ENCODE data around the gene KRT25.
"Not testable (repeated sequence)": the region's sequence is repeated elsewhere in the genome, so short reads cannot be mapped to it uniquely, and the experiment has no call there.

KRT25 gene

GRCh38 chr17:40760105-40761016 is 5.2 kb upstream of the KRT25 start:
- DNase-seq (ENCODE audit: low read depth, low spot score): no peak

DNA sequence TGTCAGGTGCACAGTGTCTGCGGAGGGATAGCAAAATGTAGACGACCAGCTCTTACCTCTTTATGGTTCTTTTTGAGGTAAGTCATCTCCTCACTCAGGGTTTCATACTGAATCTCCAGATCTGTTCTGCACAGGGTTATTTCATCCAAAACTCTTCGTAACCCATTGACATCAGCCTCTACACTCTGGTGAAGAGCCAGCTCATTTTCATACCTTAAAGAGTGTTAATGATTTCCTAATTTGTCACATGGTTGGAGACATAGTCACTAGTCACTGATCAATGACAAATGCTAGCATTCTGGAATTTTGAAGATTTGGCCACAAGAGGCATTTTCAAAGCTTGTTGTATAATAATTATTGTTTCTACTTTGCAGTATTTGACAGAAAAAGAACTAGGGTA is 1.3 kb downstream of the KRT25 start:
- DNase-seq (ENCODE audit: low read depth, low spot score): no peak

DNA sequence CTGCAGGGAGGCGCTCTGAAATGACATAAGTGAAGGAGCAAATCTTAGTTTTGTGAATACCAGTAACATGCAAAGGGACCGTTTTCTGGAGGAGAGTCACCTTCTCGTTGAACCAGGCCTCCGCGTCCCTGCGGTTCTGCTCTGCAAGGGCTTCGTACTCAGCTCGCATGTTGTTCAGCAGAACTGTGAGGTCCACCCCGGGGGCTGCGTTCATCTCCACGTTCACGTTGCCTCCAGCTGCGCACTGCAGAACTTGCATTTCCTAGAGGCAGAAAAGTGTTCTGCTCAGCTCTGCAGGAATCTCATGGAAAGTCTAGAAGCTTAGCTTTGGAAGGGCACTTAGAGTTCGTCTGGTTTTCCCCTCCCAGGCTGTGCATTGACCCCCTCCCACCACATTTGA is 4.1 kb downstream of the KRT25 start:
- no peak for DNase-seq (ENCODE audit: low read depth, low spot score)

DNA sequence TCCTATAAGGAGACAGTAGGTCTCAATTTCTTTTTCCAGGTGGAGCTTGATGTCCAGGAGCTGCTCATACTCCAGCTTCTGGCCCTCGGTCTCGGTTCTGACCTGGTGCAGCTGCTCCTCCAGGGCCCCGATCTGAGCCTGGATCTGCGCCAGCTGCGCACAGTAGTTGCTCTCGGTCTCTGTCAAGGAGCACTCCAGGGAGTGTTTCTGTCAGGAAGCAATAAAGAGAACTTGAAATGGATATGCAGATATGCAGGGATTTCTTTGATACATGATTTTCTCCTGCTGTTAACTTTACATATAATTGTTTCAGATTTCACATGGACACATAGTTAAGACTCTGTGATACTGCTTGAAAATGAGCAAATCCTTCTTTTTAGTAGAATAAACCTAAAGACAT is 4.7 kb downstream of the KRT25 start:
- DNase-seq (ENCODE audit: low read depth, low spot score): no peak

DNA sequence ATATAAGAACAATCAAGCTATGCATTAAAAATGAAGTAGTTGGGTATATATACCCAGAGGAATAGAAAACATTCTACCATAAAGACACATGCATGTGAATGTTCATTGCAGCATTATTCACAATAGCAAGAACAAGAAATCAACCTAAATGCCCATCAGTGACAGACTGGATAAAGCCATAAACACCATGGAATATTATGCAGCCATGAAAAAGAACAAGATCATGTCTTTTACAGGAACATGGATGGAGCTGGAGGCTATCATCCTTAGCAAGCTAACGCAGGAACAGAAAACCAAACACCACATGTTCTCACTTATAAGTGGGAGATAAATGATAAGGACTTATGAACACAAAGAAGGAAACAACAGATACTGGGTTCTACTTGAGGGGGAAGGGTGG is 6.5 kb downstream of the KRT25 start:
- DNase-seq (ENCODE audit: low read depth, low spot score): not testable (repeated sequence)

- DNase-seq (ENCODE audit: low read depth, low spot score): no peak
Measured at GRCh38 chr17:40738553-40738952, 16.6 kb downstream of the KRT25 start.

GRCh38 chr17:40735016-40735415 is 20.1 kb downstream of the KRT25 start:
- DNase-seq (ENCODE audit: low read depth, low spot score): no peak

DNA sequence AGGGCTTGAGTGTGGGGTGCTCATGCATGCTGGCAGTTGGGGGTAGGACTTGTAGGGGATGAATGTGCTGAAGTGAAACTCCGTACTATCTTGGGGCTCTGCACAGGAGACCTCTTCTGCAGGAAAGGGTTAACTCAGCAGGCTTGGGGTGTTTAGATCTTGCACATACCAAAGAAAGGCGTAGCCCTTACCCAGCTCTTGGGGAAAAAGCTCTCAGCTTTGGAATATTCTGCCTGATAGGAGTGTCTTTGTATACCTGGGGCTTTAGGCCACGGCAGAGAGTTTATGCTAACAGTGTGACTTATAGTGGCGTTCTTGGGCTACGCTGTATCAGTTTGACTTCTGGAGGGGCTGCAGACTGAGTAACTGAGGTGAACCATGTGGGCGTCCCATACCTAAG is 21.1 kb downstream of the KRT25 start:
- no peak for DNase-seq (ENCODE audit: low read depth, low spot score)

- no peak for DNase-seq (ENCODE audit: low read depth, low spot score)
Measured at GRCh38 chr17:40730970-40731369, 24.2 kb downstream of the KRT25 start.

- DNase-seq (ENCODE audit: low read depth, low spot score): peak; percentile 69
Measured at GRCh38 chr17:40727447-40728231, 27.5 kb downstream of the KRT25 start.

DNA sequence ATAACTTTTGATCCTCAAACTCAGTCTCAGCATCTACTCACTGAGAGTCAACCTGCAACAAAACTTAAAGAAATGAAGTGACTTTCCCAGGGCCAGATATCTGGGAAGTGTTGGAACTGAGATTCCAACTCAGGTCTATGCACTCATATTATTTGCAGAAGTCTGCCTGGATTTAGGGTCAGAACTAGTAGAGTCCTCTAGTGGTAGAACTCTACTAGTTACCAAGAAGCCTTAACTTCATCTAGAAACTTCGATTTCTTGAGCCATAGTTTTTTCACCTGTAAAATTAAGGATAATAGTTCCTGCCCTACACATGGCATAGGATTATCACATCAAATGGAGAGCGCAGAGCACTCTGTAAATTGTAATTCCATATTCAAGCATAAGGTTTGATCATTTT is 28.2 kb downstream of the KRT25 start:
- no peak for DNase-seq (ENCODE audit: low read depth, low spot score)

DNA sequence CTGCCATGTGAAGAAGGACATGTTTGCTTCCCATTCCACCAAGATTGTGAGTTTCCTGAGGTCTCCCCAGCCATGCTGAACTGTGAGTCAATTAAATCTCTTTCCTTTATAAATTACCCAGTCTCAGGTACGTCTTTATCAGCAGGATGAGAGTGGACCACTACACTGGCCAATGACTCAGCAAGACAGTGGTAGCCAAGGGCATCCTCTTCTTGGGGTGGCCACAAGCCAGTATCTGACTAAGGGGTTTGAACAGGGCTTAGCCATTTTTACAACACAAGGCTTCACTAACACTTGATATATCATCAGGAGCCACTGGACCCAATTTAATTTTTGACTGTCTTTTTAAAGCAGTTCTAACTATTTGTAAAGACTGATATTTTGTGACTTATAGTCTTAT is 30.5 kb downstream of the KRT25 start:
- no peak for DNase-seq (ENCODE audit: low read depth, low spot score)

- no peak for DNase-seq (ENCODE audit: low read depth, low spot score)
Measured at GRCh38 chr17:40722241-40722640, 32.9 kb downstream of the KRT25 start.

DNA sequence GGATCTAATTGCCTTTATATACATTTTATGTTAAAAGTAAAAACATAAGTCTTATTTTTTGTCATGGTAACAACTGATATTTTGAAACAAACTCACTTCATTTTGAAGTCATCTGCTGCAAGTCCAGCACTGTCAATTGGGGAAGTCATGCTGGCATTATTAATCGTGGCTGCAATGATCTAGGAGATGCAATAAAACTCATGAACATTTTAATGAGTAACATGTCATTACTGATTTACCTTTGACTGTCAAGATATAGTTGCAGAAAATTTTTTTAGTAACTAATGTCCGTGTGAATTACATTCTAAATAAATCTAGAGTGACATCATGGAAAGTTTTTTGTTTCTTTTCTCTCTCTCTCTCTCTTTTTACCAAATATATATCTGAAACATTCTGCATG is 34.2 kb downstream of the KRT25 start:
- no peak for DNase-seq (ENCODE audit: low read depth, low spot score)

DNA sequence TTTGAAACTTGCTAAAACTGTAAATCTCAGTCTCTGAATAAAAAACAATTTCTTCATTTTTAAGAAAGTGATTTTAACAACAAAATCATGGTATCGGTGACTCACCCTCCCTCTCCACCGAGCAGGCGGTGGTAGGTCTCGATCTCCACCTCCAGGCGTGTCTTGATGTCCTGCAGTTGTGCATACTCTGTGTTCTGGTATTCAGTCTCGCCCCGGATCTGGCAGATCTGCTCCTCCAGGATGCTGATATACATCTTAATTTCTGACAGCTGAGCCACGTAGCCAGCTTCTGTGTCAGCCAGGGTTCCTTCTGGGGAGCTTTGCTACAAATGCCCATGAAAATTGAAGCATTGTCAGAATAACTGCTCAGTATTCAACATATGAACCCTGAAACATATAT is 36.2 kb downstream of the KRT25 start:
- no peak for DNase-seq (ENCODE audit: low read depth, low spot score)

DNA sequence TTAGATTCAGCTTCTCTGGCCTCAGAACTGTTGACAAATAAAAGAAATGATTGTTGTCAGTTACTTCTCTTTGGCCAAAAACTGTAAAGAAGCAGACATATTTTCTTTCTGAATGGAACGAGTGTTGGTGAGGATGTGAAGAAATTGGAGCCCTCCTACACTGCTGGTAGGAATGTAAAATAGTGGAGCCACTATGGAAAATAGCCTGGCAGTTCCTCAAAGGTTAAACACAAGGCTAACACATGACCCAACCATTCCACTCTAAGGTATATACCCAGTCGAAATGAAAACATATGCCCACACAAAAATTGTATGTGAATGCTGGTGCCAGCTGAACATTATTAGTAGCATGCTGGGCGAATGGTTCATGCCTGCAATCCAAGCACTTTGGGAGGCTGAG is 37.4 kb downstream of the KRT25 start:
- DNase-seq (ENCODE audit: low read depth, low spot score): no peak

DNA sequence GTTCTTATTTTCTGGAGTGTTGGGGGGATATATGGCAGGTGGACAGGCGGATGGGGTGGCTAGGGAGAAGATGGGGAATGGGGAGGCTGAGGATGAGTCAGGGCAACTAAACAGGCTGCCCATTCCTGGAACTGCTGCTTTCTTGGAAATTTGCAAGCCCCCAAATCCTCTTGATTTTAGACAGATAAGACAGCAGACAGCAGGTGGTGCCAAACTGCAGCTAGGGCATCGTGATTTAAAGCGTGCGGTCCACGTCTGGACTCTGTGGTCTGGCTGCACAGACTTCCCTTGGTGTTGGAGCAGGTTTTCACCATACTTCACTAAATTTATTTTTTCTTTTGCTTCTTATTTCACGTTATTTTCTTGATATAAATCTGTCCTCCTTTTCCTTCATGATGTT is 40.7 kb downstream of the KRT25 start:
- DNase-seq (ENCODE audit: low read depth, low spot score): no peak

DNA sequence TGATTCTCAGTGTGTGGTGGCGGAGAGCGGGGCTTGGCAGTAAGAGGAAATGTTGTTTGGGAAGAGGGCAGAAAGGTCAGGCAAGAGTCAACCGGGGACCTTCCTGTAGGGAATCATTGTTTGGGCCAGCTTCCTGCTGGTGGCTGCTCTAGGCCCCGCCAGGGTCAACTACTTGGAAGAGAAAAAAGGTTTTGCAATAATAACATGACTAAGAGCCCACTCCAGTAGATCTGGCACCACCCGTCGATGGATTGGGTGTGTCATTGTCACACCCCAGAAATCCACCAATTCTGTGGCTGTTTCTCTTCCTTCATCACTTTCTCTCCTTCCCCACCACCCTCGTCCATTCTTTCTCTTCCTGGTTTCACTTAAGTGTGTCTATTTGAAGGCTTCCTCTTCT is 47.4 kb downstream of the KRT25 start:
- no peak for DNase-seq (ENCODE audit: low read depth, low spot score)

- DNase-seq (ENCODE audit: low read depth, low spot score): no peak
Measured at GRCh38 chr17:40705584-40705983, 49.5 kb downstream of the KRT25 start.

GRCh38 chr17:40703652-40704051 is 51.5 kb downstream of the KRT25 start, which contains the start of gene KRT24:
KRT24 (minus strand) TSS chr17:40703752; CDS start chr17:40703693, 59 bp downstream.
- DNase-seq (ENCODE audit: low read depth, low spot score): no peak

DNA sequence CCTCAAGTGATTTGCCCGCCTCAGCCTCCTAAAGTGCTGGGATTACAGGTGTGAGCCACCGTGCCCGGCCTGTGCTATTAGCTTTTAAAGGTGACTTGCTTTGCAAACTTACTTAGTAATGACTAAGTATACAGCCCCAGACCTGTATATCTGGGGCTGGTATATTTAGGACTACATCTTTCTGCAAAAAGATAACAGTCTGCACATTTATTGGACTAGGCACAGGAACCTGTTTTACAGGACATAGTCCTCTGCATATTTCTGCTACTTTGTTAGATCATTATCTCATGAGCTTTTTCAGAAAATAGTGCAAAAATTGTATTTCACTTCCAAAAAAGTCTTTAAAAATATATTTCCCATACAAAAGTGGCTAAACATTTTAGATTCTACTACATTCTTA is 52.9 kb downstream of the KRT25 start:
- DNase-seq (ENCODE audit: low read depth, low spot score): no peak

DNA sequence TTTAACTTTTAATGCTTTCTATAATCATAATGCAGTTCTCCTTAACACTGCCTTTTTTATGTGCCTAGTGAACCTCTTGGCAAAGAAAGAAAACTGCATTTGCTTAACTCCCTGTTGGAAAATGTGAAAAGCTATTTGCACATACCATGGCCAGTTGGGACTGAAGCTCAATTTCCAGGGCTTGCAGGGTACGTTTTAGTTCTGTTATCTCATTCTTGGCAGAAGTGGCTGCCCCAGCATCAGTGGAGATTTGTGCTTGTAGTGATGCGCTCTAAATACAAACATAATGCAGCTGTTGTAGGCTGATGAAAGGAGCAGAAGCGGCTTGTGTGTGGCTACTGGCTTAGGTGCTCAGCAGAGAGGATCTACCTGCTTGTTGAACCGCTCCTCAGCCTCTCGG is 55.3 kb downstream of the KRT25 start:
- no peak for DNase-seq (ENCODE audit: low read depth, low spot score)

GRCh38 chr17:40699371-40699770 is 55.8 kb downstream of the KRT25 start:
- DNase-seq (ENCODE audit: low read depth, low spot score): no peak

All from astrocyte of the hippocampus (primary cell).